ENCODE results near the gene KDM3A. TPM values are rescaled to one million over a fixed set of nuclear protein-coding genes. Genes with fewer than 3 reads are reported as not detected.

Gene KDM3A
- 10 to 100 TPM; 22.3 to 33.1 TPM for total RNA-seq

GRCh38 chr2:86440631-86441391 lies at the start of gene KDM3A:
KDM3A (plus strand) TSS chr2:86441371; CDS start chr2:86442048, 677 bp downstream.
- peak within 1 kb of the TSS; percentile 94 to 99 for H3K27ac ChIP-seq
- TF ChIP-seq CTCF (IDR thresholded peaks at IDR 0.05) = peak in 1 of 2 donors; percentile 29
- DNase-seq (ENCODE audit: low spot score) = peak; percentile 100
- H3K4me1 ChIP-seq = peaks cover 0 to 32% of the 10 kb centered on the region in 2 donors
- peaks cover 11% of the 10 kb centered on the region for H3K36me3 ChIP-seq
- H3K4me3 ChIP-seq = peak within 1 kb of the TSS; percentile 77 to 84
- H3K9me3 ChIP-seq = peaks cover 13 to 37% of the 10 kb centered on the region in 2 donors
- H3K27me3 ChIP-seq = no peaks in the 10 kb centered on the region

DNA sequence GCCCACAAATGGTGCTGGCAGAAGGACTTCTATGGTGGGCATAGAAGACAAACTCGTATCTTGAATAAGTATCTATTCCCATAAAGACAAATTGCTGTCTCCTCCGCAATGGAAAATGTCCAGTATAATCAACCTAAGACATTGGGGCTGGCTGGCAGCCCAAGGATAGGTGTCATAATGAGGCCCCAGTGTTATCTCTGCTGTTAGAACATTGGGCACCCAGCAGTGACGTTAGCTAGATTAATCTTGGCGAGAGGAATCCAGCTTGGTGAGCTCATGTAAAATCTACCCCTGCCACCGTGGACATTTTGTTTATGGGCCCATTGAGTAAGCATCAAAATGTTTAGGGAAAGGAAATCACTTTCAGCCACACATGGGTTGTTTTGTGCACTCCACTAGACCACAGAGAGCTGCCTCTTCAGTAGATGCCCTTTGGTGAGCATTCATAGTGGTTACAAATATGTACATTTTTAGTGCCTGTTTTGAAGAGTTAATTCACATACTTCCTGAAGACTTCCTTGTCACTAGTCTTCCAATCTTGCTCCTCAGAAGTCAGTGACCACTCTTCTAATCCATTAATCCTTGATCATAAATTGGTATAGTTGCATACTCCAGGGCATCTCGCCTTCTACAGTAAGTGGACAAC lies 48.2 kb upstream of the KDM3A start:
- DNase-seq (ENCODE audit: low spot score) = no peak
- Histone ChIP-seq H3K27me3 (no peaks in the 10 kb centered on the region), H3K36me3 (no peaks in the 10 kb centered on the region), H3K4me3 (no peak overlapping the region), H3K9me3 (no peaks in the 10 kb centered on the region), H3K27ac (peak overlapping the region; percentile 65 to 91), H3K4me1 (peaks cover 0 to 18% of the 10 kb centered on the region in 2 donors)
- no peak for TF ChIP-seq CTCF (IDR thresholded peaks at IDR 0.05)

DNA sequence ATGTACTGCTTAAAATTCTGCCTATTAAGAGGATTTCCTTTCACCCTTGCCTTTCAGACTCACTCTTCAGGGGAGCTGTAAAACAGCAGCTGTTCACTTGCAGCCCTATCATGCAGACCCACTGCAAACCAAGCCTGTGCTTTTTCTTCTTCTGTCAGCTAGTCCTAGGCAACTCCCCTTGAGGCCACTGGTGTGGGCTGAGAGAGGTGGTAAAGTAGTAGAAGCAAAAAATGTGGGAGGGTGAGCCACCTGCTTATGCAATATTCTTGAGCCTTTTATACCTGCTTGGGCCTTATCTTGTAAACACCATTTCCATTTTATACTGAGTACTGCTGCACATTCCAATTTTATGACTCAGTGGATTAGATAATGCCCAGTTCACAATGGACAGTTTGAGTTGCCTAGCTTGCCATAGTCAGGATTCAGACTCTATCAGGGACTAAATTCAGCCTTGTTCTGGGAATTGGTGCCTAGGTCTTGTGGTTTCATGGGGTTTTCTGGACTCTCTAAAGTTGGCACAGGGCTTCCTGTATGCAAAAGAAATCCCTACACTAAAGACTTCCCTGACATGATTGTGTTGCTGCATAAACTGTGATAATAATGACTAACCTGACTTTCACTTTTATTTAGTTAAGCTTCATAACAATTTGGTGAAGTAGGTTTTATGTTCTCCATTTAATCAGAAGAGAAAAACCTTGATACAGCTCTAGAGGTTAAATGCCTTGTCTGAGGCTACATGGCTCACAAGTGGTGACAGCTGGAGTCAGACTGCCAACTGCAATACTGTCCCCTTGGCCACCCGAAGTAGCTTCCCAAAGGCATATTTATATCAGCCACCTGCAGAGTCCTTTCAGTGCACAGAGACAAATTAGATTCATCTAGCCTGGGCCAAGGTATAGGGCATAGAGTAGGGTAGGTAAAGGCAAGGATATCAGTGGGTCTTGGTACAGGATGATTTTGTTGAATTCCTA lies 47.4 kb upstream of the KDM3A start:
- no peak for TF ChIP-seq CTCF (IDR thresholded peaks at IDR 0.05)
- H3K27ac ChIP-seq = peak overlapping the region; percentile 65 to 91

DNA sequence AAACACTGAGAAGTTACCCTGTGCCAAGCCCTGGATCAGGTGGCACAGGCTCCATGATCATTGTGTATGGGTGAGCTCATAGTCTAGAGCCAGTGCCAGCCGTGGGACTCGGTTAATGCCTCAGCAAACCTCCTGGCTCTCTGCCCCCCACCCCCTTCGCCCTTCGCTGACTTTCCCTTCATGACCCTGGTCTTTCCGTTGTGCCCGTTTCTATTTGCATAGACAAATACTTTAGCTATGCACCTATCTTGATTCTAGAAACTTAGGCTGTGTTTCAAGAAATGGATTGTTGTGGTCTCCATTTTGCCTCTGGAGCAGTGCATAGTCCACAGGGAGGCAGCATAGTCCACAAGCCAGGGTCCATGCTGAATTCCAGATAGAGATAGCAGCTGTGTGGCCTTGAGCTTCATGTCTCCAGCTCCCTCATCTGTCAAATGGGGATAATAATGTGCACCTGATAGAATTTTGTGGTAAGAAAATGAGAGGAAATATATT lies 44.8 kb upstream of the KDM3A start:
- Histone ChIP-seq H3K4me1 (peaks cover 0 to 18% of the 10 kb centered on the region in 2 donors), H3K4me3 (no peak overlapping the region), H3K9me3 (no peaks in the 10 kb centered on the region), H3K36me3 (no peaks in the 10 kb centered on the region), H3K27me3 (no peaks in the 10 kb centered on the region), H3K27ac (no peak overlapping the region)
- DNase-seq (ENCODE audit: low spot score) = no peak
- TF ChIP-seq CTCF (IDR thresholded peaks at IDR 0.05) = peak in 1 of 2 donors; percentile 52

More for the DNA sequence above, 47.4 kb upstream of the KDM3A start:
- Histone ChIP-seq H3K27me3 (no peaks in the 10 kb centered on the region), H3K36me3 (no peaks in the 10 kb centered on the region), H3K4me3 (no peak overlapping the region), H3K9me3 (no peaks in the 10 kb centered on the region), H3K4me1 (peaks cover 0 to 18% of the 10 kb centered on the region in 2 donors)
- no peak for DNase-seq (ENCODE audit: low spot score)

- Histone ChIP-seq H3K36me3 (no peaks in the 10 kb centered on the region), H3K27ac (no peak overlapping the region), H3K4me1 (peaks cover 0 to 18% of the 10 kb centered on the region in 2 donors), H3K4me3 (no peak overlapping the region), H3K9me3 (no peaks in the 10 kb centered on the region), H3K27me3 (no peaks in the 10 kb centered on the region)
- no peak for DNase-seq (ENCODE audit: low spot score)
- TF ChIP-seq CTCF (IDR thresholded peaks at IDR 0.05) = no peak
Observed at GRCh38 chr2:86397986-86398385, 43.2 kb upstream of the KDM3A start.

All from right atrium auricular region (tissue), 2 donors.